Measurements from ENCODE around the gene SCYGR6. TPM values are rescaled to one million over a fixed set of nuclear protein-coding genes. Genes with fewer than 3 reads are reported as not detected.

Gene SCYGR6
- total RNA-seq, 1 donor from 2014 or later, result not detected

- Mint-ChIP-seq H3K27me3 (ENCODE audit: low read depth) (peaks cover 12% of the 10 kb centered on the region), H3K27ac (ENCODE audit: unreplicated experiment) (no peak overlapping the region), H3K4me3 (no peak overlapping the region), H3K4me1 (no peaks in the 10 kb centered on the region), H3K36me3 (ENCODE audit: low read depth) (no peaks in the 10 kb centered on the region), H3K9me3 (no peaks in the 10 kb centered on the region)
- no peak for TF ChIP-seq CTCF (conservative IDR thresholded peaks at IDR 0.05)
- no peak for DNase-seq (ENCODE audit: low read depth, low spot score)
Measured at GRCh38 chr2:227696990-227697679, 27.4 kb downstream of the SCYGR6 start.

DNA sequence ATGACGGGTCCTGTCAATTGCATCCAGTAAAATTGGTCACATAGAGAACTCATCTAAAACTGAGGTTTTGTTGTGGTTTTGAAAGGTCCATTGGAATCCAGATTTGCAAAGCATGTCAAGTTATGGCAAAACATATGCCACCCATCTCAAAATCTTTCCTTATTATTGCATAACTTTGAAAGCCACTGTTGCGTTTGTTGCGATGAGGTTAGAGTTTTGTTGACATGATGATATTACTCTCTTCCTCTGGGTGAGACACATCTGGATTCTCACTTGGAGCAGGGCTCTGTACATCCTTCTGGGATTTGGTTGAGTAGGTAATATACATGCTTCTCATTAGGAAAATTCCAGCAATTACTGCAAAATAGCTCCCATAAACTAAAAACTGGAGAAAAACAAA, 37.4 kb downstream of the SCYGR6 start:
- DNase-seq (ENCODE audit: low read depth, low spot score), result no peak
- no peaks in the 10 kb centered on the region for H3K4me1 Mint-ChIP-seq
- no peak overlapping the region for H3K4me3 Mint-ChIP-seq
- H3K27me3 Mint-ChIP-seq (ENCODE audit: low read depth), result peaks cover 5% of the 10 kb centered on the region
- no peaks in the 10 kb centered on the region for H3K36me3 Mint-ChIP-seq (ENCODE audit: low read depth)
- peaks cover 2% of the 10 kb centered on the region for H3K9me3 Mint-ChIP-seq
- TF ChIP-seq CTCF (conservative IDR thresholded peaks at IDR 0.05), result no peak
- no peak overlapping the region for H3K27ac Mint-ChIP-seq (ENCODE audit: unreplicated experiment)

GRCh38 chr2:227684258-227684657, 40.3 kb downstream of the SCYGR6 start:
- Mint-ChIP-seq H3K9me3 (no peaks in the 10 kb centered on the region), H3K4me3 (no peak overlapping the region), H3K4me1 (no peaks in the 10 kb centered on the region), H3K27me3 (ENCODE audit: low read depth) (no peaks in the 10 kb centered on the region), H3K36me3 (ENCODE audit: low read depth) (no peaks in the 10 kb centered on the region), H3K27ac (ENCODE audit: unreplicated experiment) (no peak overlapping the region)
- no peak for TF ChIP-seq CTCF (conservative IDR thresholded peaks at IDR 0.05)
- no peak for DNase-seq (ENCODE audit: low read depth, low spot score)

- Mint-ChIP-seq H3K36me3 (ENCODE audit: low read depth) (no peaks in the 10 kb centered on the region), H3K27me3 (ENCODE audit: low read depth) (no peaks in the 10 kb centered on the region), H3K9me3 (no peaks in the 10 kb centered on the region), H3K27ac (ENCODE audit: unreplicated experiment) (no peak overlapping the region), H3K4me1 (no peaks in the 10 kb centered on the region), H3K4me3 (no peak overlapping the region)
- no peak for DNase-seq (ENCODE audit: low read depth, low spot score)
- TF ChIP-seq CTCF (conservative IDR thresholded peaks at IDR 0.05), result no peak
Measured at GRCh38 chr2:227677928-227678327, 46.6 kb downstream of the SCYGR6 start.

- no peaks in the 10 kb centered on the region for H3K4me1 Mint-ChIP-seq
- no peak overlapping the region for H3K27ac Mint-ChIP-seq (ENCODE audit: unreplicated experiment)
- no peak for TF ChIP-seq CTCF (conservative IDR thresholded peaks at IDR 0.05)
- H3K9me3 Mint-ChIP-seq, result no peaks in the 10 kb centered on the region
- H3K27me3 Mint-ChIP-seq (ENCODE audit: low read depth), result no peaks in the 10 kb centered on the region
- H3K4me3 Mint-ChIP-seq, result no peak overlapping the region
- no peak for DNase-seq (ENCODE audit: low read depth, low spot score)
- no peaks in the 10 kb centered on the region for H3K36me3 Mint-ChIP-seq (ENCODE audit: low read depth)
Measured at GRCh38 chr2:227674485-227674884, 50.1 kb downstream of the SCYGR6 start.

Other genes with a start within 250 kb of the SCYGR6 start
- not detected in 2 replicates for gene SCYGR2, start 125.9 kb downstream of the SCYGR6 start, total RNA-seq
- not detected in 2 replicates for gene SCYGR3, start 109.9 kb downstream of the SCYGR6 start, total RNA-seq
- gene SCYGR4, start 107.3 kb downstream of the SCYGR6 start, total RNA-seq, result not detected in 2 replicates
- gene SCYGR5, start 58.0 kb downstream of the SCYGR6 start, total RNA-seq, result not detected in 2 replicates
- 0.54 and 1.1 TPM in 2 replicates for gene SLC19A3, start 6.7 kb downstream of the SCYGR6 start, total RNA-seq
- gene SCYGR7, start 3.6 kb upstream of the SCYGR6 start, total RNA-seq, result not detected in 2 replicates
- not detected in 2 replicates for gene SCYGR8, start 21.1 kb upstream of the SCYGR6 start, total RNA-seq
- gene CCL20, start 89.1 kb upstream of the SCYGR6 start, total RNA-seq, result not detected in 2 replicates
- gene DAW1, start 146.9 kb upstream of the SCYGR6 start, total RNA-seq, result not detected in 2 replicates